A673 (cell line): ENCODE data around the gene CAMK1D.

ENCODE experiments used
- CTCF ChIP-seq: fragments of 300-800, 200-600 bp; sonication (generic); conservative IDR thresholded peaks from 2 replicates; pipeline ENCODE4 v1.5.1; 2017; ENCODE audit warnings: low read depth, mild to moderate bottlenecking, antibody characterized with exemption, low read length, moderate library complexity, mixed read lengths
- EZH2 ChIP-seq: fragments of 200-600 bp; sonication (generic); IDR thresholded peaks from 2 replicates; pipeline ENCODE4 v1.6.1; 2017; ENCODE audit warnings: borderline replicate concordance, low read depth, mild to moderate bottlenecking, mixed read lengths, antibody characterized with exemption, low read length; ENCODE audit not compliant: poor library complexity, severe bottlenecking

GRCh38 chr10:12355384-12355783, 6.0 kb downstream of the CAMK1D start:
- no peak for TF ChIP-seq EZH2
- TF ChIP-seq CTCF: no peak
